ENCODE data around the gene SKAP1. TPM values are rescaled to one million over a fixed set of nuclear protein-coding genes. Genes with fewer than 3 reads are reported as not detected.

The SKAP1 gene
- total RNA-seq, 1 donor from 2014 or later = not detected

- H4K20me1 ChIP-seq (ENCODE audit: low read depth) = no peaks in the 10 kb centered on the region
- H2AFZ ChIP-seq (replicated peaks) = no peak overlapping the region
- H3K27me3 Mint-ChIP-seq (ENCODE audit: insufficient read depth, low read depth) = peaks cover 15% of the 10 kb centered on the region
- H3K27ac Mint-ChIP-seq = no peak overlapping the region
- H3K9me3 ChIP-seq (ENCODE audit: low read depth) = no peaks in the 10 kb centered on the region
- H3K79me2 ChIP-seq (ENCODE audit: low read depth) = no peaks in the 10 kb centered on the region
- peaks cover 7% of the 10 kb centered on the region for H3F3A ChIP-seq (ENCODE audit: low read depth)
- no peaks in the 10 kb centered on the region for H3K36me3 Mint-ChIP-seq
- no peaks in the 10 kb centered on the region for H3K9me3 Mint-ChIP-seq
- peaks cover 10% of the 10 kb centered on the region for H3K27me3 ChIP-seq
- H3K4me2 ChIP-seq = no peak overlapping the region
- H3K4me1 Mint-ChIP-seq = peaks cover 42% of the 10 kb centered on the region
- DNase-seq (ENCODE audit: low spot score) = no peak
- no peak overlapping the region for H3K4me3 ChIP-seq
- TF ChIP-seq EZH2phosphoT487 (IDR thresholded peaks at IDR 0.05) = no peak
- no peak overlapping the region for H3K4me3 Mint-ChIP-seq
- peaks cover 14% of the 10 kb centered on the region for H3K4me1 ChIP-seq
- H3K9ac ChIP-seq = no peak overlapping the region
- no peaks in the 10 kb centered on the region for H3K36me3 ChIP-seq
- H3K27ac ChIP-seq = no peak overlapping the region
These were observed 269.6 kb downstream of the SKAP1 start for GRCh38 chr17:48160177-48161081.

- H3K27me3 Mint-ChIP-seq (ENCODE audit: insufficient read depth, low read depth) = peaks cover 19% of the 10 kb centered on the region
- H3K4me3 ChIP-seq = no peak overlapping the region
These were observed 270.8 kb downstream of the SKAP1 start for GRCh38 chr17:48159232-48159631.

GRCh38 chr17:48155889-48156611 is 274.0 kb downstream of the SKAP1 start:
- no peak overlapping the region for H3K27ac ChIP-seq
- Mint-ChIP-seq H3K4me1 (peaks cover 52% of the 10 kb centered on the region), H3K36me3 (no peaks in the 10 kb centered on the region), H3K9me3 (no peaks in the 10 kb centered on the region), H3K27ac (no peak overlapping the region), H3K4me3 (peak overlapping the region; percentile 70), H3K27me3 (ENCODE audit: insufficient read depth, low read depth) (peaks cover 18% of the 10 kb centered on the region)
- peak overlapping the region; percentile 20 for H3K4me2 ChIP-seq
- no peaks in the 10 kb centered on the region for H4K20me1 ChIP-seq (ENCODE audit: low read depth)
- peak overlapping the region; percentile 24 for H2AFZ ChIP-seq (replicated peaks)
- H3K4me3 ChIP-seq = no peak overlapping the region
- H3F3A ChIP-seq (ENCODE audit: low read depth) = peaks cover 7% of the 10 kb centered on the region
- H3K79me2 ChIP-seq (ENCODE audit: low read depth) = no peaks in the 10 kb centered on the region
- peak; percentile 46 for DNase-seq (ENCODE audit: low spot score)
- peaks cover 16% of the 10 kb centered on the region for H3K4me1 ChIP-seq
- no peaks in the 10 kb centered on the region for H3K36me3 ChIP-seq
- no peak for TF ChIP-seq CTCF (IDR thresholded peaks at IDR 0.05)
- no peak for TF ChIP-seq EZH2phosphoT487 (IDR thresholded peaks at IDR 0.05)
- no peak for TF ChIP-seq EZH2 (IDR thresholded peaks at IDR 0.05)
- H3K27me3 ChIP-seq = peaks cover 22% of the 10 kb centered on the region
- H3K9ac ChIP-seq = no peak overlapping the region
- H3K9me3 ChIP-seq (ENCODE audit: low read depth) = no peaks in the 10 kb centered on the region

More at GRCh38 chr17:48159232-48159631, 270.8 kb downstream of the SKAP1 start:
- H3K9me3 ChIP-seq (ENCODE audit: low read depth) = no peaks in the 10 kb centered on the region
- TF ChIP-seq EZH2phosphoT487 (IDR thresholded peaks at IDR 0.05) (no peak), CTCF (IDR thresholded peaks at IDR 0.05) (no peak), EZH2 (IDR thresholded peaks at IDR 0.05) (no peak)
- no peaks in the 10 kb centered on the region for H3K9me3 Mint-ChIP-seq
- H3K4me2 ChIP-seq = no peak overlapping the region
- H2AFZ ChIP-seq (replicated peaks) = no peak overlapping the region
- H3K9ac ChIP-seq = no peak overlapping the region
- peaks cover 14% of the 10 kb centered on the region for H3K4me1 ChIP-seq
- H3K79me2 ChIP-seq (ENCODE audit: low read depth) = no peaks in the 10 kb centered on the region
- H4K20me1 ChIP-seq (ENCODE audit: low read depth) = no peaks in the 10 kb centered on the region
- DNase-seq (ENCODE audit: low spot score) = no peak
- no peak overlapping the region for H3K27ac Mint-ChIP-seq
- H3F3A ChIP-seq (ENCODE audit: low read depth) = peaks cover 7% of the 10 kb centered on the region
- no peak overlapping the region for H3K27ac ChIP-seq
- peaks cover 42% of the 10 kb centered on the region for H3K4me1 Mint-ChIP-seq
- no peaks in the 10 kb centered on the region for H3K36me3 Mint-ChIP-seq
- no peak overlapping the region for H3K4me3 Mint-ChIP-seq
- H3K36me3 ChIP-seq = no peaks in the 10 kb centered on the region
- peaks cover 7% of the 10 kb centered on the region for H3K27me3 ChIP-seq
